ENCODE results near the gene C1QB.

C1QB gene

DNA sequence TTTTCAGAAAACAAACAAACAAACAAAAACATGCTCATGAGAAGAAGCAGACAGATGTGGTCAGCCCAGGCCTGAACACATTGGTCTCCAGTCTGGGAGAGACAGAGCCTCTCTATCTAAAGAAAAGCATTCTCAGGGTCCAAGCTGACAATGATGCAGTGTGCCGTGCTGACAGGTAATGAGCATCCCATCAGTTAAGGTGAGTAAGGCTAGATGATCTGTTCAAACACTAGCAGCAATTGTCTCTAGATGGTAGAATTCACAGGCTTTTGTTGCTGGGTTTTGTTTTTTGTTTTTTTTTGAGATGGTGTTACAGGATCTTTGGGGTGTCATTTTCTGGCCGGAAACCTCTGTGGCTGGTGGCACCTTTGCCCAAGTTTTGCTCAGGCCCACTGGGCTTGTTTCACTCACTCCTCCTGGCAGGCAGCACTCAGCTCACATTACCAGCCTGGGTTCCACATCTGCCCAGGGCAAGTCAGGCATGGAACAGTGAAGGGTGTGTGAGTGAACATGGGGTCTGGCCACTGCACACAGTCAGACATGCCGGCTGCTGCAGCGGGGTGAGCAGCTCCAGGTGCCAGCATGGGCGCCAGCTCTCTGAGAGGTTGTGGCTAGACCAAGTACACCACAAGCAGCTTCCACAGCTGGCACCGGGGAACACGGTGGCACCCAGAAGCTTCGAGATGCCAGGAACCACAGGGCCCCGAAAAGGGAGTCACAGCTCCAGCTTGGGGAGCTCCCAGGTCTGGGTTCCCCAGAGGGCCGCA, 19.2 kb upstream of the C1QB start:
- DNase-seq (ENCODE audit: low read depth in 2 of 2): no peak

DNA sequence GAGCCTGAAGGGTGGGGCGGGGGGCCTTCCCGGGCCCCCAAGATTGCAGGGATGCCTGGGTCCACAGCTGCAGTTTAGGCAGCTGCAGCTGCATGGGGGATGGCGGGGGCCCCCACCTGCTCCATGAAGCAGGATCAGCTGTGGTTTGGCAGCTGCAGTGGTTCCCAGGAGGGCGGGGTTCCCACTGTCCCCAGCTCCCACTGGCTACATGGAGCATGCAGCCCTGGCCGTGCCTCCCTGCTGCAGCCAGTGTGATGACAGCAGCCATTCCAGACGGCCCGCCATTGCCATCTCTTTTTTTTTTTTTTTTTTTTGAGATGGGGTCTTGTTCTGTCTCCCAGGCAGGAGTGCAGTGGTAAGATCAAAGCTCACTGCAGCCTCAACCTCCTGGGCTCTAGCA, 17.6 kb upstream of the C1QB start:
- DNase-seq (ENCODE audit: low read depth in 2 of 2): no peak

DNA sequence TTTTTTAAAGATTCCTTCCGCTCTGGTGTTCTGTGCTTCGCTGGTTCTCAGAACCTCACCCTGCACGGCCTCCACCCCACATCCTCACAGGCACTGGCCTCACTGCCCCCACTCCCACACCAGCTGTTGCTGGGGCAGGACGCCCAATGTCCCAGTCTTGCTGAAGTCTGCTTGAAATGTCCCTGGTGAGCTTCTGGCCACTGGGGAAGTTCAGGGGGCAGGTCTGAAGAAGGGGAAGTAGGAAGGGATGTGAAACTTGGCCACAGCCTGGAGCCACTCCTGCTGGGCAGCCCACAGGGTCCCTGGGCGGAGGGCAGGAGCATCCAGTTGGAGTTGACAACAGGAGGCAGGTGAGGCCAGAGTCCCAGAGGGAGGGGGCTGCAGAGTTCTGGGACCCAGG, 16.7 kb upstream of the C1QB start, which contains the start of gene C1QA:
Gene C1QA, plus strand, starts transcription at position 276 of the 400 bp plus-strand sequence. CDS start 989 bp downstream, outside the sequence.
- DNase-seq (ENCODE audit: low read depth in 2 of 2): no peak

DNA sequence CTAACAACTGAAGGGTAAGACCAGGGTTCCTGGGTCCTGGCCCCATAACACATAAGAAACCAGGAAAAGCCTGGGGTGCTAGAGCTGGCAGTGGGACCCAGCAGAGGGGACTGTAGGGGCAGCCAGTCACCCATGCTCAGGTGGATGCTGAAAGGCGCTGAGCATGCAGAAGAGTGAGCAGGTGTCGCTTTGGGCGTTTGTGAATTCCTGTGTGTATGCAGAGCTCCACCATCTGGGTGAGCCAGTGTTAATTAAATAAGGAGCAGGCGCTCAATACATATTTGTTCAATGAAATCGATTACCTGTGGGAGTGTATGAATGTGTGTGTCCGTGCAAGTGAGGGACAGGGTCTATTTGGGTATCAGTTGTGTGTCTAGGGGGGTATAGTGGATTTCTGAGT, 16.1 kb upstream of the C1QB start:
- no peak for DNase-seq (ENCODE audit: low read depth in 2 of 2)

DNA sequence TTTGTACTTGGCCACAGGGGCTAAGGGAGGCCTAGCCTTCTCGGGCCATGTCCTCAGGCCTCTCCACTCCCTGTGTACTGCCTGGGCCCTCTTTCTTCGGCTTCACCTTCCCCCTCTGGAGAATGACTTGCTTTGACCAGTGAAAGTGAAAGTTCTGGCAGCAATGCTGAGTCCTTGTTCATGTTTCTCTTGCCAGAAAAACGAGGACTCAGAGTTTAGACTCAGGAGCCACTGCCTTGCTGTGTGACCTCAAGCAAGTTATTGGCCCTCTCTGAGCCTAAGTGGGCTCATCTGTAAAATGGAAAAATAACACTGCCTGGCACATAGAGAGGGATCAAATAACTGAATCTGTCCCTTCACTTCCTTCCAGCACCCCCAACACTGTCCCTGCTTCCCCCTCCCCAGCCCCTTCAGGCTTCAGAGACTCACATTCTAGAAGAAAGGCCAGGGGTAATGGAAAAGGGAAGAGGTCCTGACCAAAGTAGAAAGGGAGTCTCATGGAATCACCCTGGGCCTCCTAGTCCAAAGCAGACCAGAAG, 15.1 kb upstream of the C1QB start:
- DNase-seq (ENCODE audit: low read depth in 2 of 2): no peak

DNA sequence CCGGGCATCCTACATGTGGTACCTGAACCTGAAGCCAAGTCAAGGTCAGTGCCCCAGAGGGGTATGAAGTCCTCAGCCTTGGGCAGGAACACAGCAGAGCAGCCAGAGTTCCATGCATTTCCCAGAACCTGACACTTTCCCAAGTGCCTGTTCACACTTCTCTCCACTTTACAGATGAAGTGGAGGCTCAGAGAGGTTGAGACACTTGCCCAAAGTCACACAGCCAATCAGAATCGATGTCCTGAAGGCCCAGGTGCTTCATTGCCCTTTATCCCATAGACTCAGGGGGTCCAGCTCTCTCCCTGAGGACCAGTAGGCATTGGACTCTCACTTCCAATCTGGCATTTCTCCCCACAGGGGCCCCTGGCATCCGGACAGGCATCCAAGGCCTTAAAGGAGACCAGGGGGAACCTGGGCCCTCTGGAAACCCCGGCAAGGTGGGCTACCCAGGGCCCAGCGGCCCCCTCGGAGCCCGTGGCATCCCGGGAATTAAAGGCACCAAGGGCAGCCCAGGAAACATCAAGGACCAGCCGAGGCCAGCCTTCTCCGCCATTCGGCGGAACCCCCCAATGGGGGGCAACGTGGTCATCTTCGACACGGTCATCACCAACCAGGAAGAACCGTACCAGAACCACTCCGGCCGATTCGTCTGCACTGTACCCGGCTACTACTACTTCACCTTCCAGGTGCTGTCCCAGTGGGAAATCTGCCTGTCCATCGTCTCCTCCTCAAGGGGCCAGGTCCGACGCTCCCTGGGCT, 14.4 kb upstream of the C1QB start:
- no peak for DNase-seq (ENCODE audit: low read depth in 2 of 2)

DNA sequence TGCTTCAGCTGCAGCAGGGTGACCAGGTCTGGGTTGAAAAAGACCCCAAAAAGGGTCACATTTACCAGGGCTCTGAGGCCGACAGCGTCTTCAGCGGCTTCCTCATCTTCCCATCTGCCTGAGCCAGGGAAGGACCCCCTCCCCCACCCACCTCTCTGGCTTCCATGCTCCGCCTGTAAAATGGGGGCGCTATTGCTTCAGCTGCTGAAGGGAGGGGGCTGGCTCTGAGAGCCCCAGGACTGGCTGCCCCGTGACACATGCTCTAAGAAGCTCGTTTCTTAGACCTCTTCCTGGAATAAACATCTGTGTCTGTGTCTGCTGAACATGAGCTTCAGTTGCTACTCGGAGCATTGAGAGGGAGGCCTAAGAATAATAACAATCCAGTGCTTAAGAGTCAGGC, 13.8 kb upstream of the C1QB start:
- no peak for DNase-seq (ENCODE audit: low read depth in 2 of 2)

DNA sequence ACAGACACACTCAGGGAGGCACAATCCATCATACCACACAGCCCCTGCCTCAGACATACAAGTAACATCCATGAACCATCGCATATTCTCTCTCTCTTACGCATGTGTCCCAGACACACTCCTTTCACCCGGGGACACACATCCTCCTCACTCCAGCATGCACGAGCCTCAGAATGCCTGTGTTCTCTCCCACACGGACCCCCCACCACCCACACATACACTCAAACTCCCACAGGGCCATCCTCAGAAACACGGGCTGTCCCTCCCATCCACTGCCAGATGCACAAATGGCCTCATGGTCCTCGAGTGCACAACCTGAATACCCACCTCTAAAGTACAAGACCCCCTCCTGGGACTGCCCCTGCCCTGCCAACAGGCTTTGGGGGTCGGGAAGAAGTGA, 11.8 kb upstream of the C1QB start:
- no peak for DNase-seq (ENCODE audit: low read depth in 2 of 2)

DNA sequence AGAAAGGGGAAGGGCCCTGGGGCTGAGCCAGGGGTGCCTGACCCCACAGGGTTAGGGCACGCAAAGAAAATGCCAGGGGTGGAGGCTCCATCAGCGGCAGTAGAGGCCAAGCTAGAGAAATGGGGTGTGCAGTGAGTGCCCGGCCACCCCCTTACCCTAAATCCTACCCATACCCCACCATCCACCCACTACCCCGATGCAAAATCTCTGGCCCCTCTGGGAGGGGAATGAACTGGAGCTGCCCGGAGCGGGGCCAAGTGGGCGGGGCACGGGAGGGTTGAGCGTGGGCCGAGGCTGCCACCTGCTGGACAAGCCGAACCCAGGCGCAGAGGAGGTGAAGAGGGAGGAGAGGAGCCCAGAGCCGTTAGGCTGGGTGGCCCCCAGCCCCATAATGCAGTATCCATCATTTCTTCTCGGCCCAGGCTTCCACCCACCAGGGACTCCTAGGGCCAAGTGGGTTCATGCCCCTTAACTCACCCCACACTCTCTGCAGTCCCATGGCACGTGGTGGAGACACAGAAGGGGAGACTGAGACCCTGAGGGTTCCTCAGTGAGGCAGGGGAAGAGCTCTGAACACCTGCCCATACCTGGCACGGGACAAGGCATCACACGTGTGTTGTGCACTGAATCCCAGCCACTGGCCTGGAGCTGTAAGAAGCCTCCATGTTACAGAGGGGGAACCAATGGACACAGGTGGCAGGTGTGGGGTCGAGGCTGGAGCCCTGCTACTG, 11.0 kb upstream of the C1QB start:
- DNase-seq (ENCODE audit: low read depth in 2 of 2): peak; percentile 65 to 66

DNA sequence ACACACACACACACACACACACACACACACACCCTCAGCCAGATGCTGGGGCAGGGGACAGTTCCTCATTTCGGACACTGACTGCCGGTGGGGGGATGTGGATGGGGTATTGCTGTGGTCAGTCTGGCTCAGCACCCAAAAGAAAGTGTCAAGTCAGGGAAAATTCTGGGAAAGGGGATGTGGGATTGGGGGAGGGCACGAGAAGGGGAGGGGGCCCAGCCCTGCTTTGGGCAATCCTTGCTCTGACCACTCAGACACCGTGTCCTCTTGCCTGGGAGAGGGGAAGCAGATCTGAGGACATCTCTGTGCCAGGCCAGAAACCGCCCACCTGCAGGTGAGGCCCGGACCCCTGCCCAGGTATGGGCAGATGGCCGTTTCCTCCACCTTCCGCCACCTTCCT, 9.7 kb upstream of the C1QB start, which contains the start of gene C1QC:
Gene C1QC, plus strand, starts transcription at position 253 of the 400 bp plus-strand sequence. CDS start 391 bp downstream, outside the sequence.
- DNase-seq (ENCODE audit: low read depth in 2 of 2): no peak

DNA sequence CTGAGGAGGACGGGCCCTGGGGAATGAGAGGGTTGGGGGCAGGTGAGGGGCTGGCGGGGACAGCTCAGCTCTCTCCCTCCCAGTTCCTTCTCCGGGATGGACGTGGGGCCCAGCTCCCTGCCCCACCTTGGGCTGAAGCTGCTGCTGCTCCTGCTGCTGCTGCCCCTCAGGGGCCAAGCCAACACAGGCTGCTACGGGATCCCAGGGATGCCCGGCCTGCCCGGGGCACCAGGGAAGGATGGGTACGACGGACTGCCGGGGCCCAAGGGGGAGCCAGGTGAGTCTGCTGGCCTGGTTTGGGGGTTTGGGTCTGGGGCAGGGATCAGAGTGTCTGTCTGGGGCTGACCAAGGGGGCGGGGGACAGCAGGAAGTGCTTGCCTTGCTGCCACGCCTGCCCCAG, 9.1 kb upstream of the C1QB start:
- no peak for DNase-seq (ENCODE audit: low read depth in 2 of 2)

DNA sequence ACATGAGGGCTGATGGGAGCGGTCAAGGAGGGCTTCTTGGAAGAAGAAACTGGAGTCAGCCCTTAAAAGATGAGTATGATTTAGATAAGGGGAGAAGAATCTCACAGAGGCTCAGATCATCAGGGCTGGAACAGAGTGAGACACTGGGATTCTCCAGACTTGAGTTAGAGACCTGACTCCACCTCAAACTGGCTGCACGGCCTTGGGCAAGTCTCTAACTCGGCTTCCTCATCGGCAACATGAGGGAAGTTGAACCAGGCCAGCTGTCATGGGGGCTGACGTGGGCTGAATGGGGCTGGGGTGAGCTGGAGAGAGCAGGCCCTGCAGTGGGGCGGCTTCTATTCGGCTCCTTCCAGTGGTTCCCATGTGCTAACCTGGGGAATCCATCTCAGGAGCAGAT, 7.1 kb upstream of the C1QB start:
- DNase-seq (ENCODE audit: low read depth in 2 of 2): no peak

DNA sequence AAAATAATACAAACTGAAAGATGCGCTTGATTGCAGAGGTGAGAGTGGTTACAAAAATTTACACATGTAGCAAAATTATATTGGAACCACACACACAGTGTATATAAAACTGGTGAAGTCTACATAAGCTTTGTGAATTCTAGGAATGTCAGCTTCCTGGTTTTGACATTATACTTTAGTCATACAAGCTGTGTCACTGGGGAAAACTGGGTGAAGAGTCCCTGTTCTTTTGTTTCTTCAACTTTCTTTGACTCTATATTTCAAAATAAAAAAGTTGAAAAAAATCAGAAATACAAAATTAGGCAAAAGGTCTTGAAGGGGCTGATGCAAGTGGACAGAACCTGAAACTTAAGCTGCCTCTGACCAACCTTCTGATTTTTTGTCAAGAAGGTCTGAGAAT, 6.7 kb upstream of the C1QB start:
- no peak for DNase-seq (ENCODE audit: low read depth in 2 of 2)

DNA sequence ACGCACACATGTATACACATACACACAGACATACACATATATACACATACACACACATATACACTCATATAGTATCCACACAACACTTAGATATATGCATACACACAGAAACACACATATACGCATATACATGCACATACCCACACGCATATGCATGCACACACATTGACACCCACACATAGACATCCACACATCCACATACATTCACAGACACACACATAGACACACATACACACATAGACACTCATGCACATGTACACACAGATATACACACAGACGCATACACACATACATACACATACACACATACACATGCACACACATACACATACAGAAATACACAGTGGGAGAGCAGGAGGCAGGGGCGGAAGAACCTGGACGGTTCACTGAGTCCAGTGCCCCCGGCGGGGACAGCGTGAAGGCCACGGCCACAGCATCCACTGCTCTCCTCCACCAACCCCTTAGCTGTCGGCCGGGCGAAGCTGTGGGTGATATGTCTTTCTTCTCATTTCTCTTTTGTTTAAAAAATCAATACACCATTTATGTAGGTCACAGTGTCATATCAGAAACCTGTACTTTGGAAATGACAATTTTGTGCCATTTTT, 2.8 kb upstream of the C1QB start:
- no peak for DNase-seq (ENCODE audit: low read depth in 2 of 2)

DNA sequence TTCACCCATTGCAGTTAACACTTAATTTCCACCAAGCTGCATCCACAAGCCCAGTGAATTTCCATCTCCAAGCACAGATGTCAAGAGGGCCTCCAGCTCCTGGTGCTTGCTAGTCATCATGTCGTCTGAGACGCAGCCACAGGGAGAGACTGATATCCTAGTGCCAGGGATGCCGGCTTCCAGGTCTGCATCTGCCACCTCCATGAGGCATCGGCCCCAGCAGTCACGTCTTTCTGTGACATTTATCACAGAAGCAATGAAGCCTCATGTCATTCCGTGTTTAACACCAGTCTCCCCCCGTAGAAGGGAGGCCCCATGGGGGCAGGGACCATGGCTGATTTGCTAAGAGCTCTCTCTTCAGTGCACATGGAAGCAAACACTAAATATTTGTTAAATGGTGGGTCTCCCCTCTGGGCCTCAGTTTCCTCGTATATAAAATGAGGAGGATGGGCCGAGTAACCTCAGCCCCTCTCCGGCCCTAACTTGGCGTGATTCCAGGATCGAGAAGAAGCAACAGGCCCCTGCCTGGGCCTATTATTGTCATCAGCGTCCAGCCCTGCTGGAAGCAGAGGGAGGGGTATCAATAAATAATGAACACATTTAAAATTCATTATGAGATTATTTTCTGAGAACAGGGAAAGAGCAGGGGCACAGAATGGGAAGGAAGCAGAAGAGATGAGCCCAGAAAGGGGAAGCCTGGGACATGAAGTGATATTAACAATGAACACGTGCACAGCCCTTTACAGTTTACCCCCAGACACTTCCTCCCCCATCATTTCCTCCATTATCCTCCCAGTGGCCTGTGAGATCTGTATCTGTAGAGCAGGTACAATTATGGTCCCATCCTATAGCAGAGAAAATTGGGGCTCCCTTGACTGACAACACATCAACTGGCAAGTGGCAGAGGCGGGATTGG, 837 bp upstream of the C1QB start:
- no peak for DNase-seq (ENCODE audit: low read depth in 2 of 2)

DNA sequence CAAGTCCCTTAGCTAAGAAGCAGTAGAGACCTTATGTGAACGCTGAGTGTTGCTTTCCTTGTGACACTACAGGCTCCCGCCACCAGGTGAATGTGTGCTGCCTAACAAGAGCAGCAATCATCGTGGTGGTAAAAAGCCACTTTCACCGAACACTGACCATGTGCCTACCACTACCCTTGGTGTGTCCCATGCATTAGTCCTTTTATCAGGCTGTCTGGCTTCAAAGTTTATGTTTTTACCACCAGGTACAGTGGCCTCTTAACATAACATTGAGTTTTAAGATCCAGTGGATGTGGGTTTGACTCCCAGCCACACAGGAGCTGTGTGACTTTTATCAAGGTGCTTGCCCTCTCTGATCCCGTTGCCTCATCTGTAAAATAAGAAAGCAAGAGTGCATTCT, 1.7 kb downstream of the C1QB start:
- DNase-seq (ENCODE audit: low read depth in 2 of 2): no peak

DNA sequence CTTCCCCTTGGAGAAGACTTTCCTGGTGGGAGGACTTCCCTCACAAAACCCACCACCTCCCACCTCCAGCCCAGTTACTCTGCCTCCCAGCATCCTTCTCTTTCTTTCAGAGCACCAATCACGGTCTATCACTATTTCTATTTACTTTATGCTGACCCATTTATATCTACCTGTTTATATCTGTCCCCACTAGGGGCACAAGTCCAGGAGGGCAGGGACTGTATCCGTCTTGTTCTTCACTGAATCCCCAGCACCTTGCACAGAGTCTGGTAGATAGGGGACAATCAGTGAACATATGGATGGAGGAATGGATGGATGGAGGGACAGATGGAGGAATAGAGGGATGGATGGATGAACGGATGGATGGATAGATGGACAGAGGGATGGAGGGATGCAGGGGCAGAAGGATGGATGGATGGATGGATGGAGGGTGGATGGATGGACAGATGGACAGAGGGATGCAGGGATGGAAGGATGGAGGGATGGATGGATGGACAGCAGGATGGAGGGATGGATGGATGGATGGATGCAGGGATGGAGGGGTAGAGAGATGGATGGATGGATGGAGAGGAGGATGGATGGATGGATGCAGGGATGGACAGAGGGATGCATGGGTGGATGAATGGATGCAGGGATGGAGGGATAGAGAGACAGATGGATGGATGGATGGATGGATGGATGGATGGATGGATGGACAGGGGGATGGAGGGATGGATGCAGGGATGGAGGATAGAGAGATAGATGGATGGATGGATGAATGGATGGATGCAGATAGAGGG, 5.5 kb downstream of the C1QB start:
- no peak for DNase-seq (ENCODE audit: low read depth in 2 of 2)

DNA sequence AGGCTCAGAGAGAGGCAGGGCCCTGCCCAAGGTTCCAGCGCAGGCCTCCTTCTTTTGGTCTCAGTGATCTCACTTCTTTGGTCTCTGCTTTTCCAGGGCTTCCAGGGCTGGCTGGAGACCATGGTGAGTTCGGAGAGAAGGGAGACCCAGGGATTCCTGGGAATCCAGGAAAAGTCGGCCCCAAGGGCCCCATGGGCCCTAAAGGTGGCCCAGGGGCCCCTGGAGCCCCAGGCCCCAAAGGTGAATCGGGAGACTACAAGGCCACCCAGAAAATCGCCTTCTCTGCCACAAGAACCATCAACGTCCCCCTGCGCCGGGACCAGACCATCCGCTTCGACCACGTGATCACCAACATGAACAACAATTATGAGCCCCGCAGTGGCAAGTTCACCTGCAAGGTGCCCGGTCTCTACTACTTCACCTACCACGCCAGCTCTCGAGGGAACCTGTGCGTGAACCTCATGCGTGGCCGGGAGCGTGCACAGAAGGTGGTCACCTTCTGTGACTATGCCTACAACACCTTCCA, 7.7 kb downstream of the C1QB start:
- DNase-seq (ENCODE audit: low read depth in 2 of 2): no peak

DNA sequence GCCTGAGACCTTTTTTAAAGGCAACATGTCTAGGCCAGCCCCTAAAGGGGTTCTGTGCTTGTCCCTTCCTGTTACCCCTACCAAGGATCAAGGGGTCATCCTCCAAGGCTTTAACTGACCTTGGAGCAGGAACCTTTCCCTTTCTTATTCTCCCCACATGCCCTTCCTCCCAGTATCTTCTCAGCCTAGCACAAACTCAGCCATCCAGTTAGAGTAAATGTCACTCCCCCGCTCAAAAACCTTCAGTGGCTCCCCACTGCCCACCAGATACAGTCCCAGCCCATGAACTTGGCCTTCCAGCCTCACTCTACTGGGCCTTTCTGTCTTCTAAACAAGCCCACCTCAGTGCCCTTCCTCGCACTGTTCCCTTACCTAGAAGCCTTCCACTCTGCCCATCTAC, 8.8 kb downstream of the C1QB start:
- no peak for DNase-seq (ENCODE audit: low read depth in 2 of 2)

DNA sequence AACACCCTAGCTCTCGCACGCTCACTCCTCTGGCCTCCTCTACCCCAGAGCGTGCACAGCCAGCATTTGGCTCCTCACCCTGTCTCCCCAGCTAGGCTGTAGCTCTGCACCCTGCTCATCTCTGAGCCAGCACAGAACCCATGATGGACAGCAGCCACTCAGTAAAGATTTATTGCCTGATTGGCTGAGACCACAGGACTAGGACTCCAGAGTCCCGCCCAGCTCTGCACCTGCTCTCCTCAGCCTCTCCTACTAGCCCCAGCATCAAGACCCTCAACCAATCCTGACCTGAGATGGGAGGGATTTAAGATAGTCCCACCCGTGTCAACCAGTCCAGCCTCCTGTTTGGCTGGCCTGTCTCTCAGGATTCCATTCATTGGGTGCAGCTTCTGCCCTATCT, 9.3 kb downstream of the C1QB start:
- DNase-seq (ENCODE audit: low read depth in 2 of 2): no peak

Data from stimulated activated CD8-positive, alpha-beta memory T cell treated with anti-CD3 and anti-CD28 coated beads, Interleukin-2, amount 100 ng/mL, for 48 hours (primary cell).